Tibial artery (tissue), 4 donors: ENCODE results near the gene NFE2L2.
"Not testable (repeated sequence)": the region's sequence is repeated elsewhere in the genome, so short reads cannot be mapped to it uniquely, and the experiment has no call there.

Source experiments
- DNase-seq, 2 donors: peaks; one replicate each; pipeline ENCODE4 v3.0.0-alpha.2; 2019
- H3K27ac ChIP-seq, 2 donors: fragments of 200-600 bp; sonication (generic) in 1 of 2; 1 replicate in 1 of 2; 2 replicates in 1 of 2; pipeline ENCODE4 v1.5.1; 2018 to 2019; ENCODE audit warnings: mild to moderate bottlenecking in 1 of 2
- H3K27me3 ChIP-seq, 2 donors: fragments of 200-600 bp; sonication (generic) in 1 of 2; one replicate each; pipeline versions ENCODE4 v1.5.1 to v1.6.0; 2016 to 2019
- H3K36me3 ChIP-seq, 3 donors: fragments of 200-600 bp; sonication (generic) in 2 of 3; one replicate each; pipeline ENCODE4 v1.5.1; 2016 to 2019; ENCODE audit warnings: mild to moderate bottlenecking in 2 of 3
- H3K4me1 ChIP-seq, 4 donors: fragments of 200-600 bp; sonication (generic) in 2 of 4; 1 replicate in 3 of 4; 2 replicates in 1 of 4; pipeline ENCODE4 v1.5.1; 2016 to 2019
- H3K4me3 ChIP-seq, 2 donors: fragments of 200-600 bp; sonication (generic) in 1 of 2; 1 replicate in 1 of 2; 2 replicates in 1 of 2; pipeline ENCODE4 v1.5.1; 2018 to 2019; ENCODE audit warnings: mild to moderate bottlenecking in 2 of 2
- H3K9me3 ChIP-seq, 3 donors: fragments of 200-600 bp; sonication (generic) in 1 of 3; one replicate each; pipeline ENCODE4 v1.5.1; 2016 to 2019
- CTCF ChIP-seq, 2 experiments: fragments of 200-600 bp in 1 of 2; fragments of 450-650 bp in 1 of 2; IDR thresholded peaks; one replicate each; pipeline ENCODE4 v1.5.1; 2017 to 2019; ENCODE audit warnings: antibody characterized with exemption in 2 of 2, mild to moderate bottlenecking in 1 of 2, moderate library complexity in 1 of 2
- intact Hi-C: fragments of 100-400 bp; cut with DNase I; formaldehyde crosslinking; loops from one replicate; pipeline ENCODE4 v1.15.0; 2023; ENCODE audit warnings: low total_unique reads

Gene NFE2L2

GRCh38 chr2:177249038-177249437, 15.5 kb downstream of the NFE2L2 start:
- intact Hi-C loops = no loop called here
- Histone ChIP-seq H3K4me1 (peaks cover 5 to 98% (median 67%) of the 10 kb centered on the region in 4 donors), H3K4me3 (no peak overlapping the region), H3K36me3 (no peaks in the 10 kb centered on the region), H3K9me3 (no peaks in the 10 kb centered on the region), H3K27me3 (no peaks in the 10 kb centered on the region), H3K27ac (no peak overlapping the region)
- TF ChIP-seq CTCF (IDR thresholded peaks at IDR 0.05) = no peak
- no peak for DNase-seq

- DNase-seq = no peak
- H3K4me3 ChIP-seq = no peak overlapping the region
- no peaks in the 10 kb centered on the region for H3K27me3 ChIP-seq
- H3K9me3 ChIP-seq = no peaks in the 10 kb centered on the region
- no peaks in the 10 kb centered on the region for H3K36me3 ChIP-seq
- H3K27ac ChIP-seq = no peak overlapping the region
- no peak for TF ChIP-seq CTCF (IDR thresholded peaks at IDR 0.05)
- peaks cover 5 to 100% (median 70%) of the 10 kb centered on the region in 4 donors for H3K4me1 ChIP-seq
- intact Hi-C loops = no loop called here
Measured at GRCh38 chr2:177247693-177248262, 16.7 kb downstream of the NFE2L2 start.

- DNase-seq, H3K36me3 ChIP-seq, H3K4me3 ChIP-seq, H3K27me3 ChIP-seq, intact Hi-C loops, H3K9me3 ChIP-seq: not testable (repeated sequence)
- Histone ChIP-seq H3K27ac (peak overlapping the region in 1 of 2 donors; percentile 9), H3K4me1 (peaks cover 5 to 98% (median 69%) of the 10 kb centered on the region in 4 donors)
Measured at GRCh38 chr2:177246523-177247030, 17.9 kb downstream of the NFE2L2 start.

GRCh38 chr2:177246000-177246399, 18.5 kb downstream of the NFE2L2 start:
- DNase-seq = no peak
- no peaks in the 10 kb centered on the region for H3K9me3 ChIP-seq
- H3K27me3 ChIP-seq = no peaks in the 10 kb centered on the region
- peaks cover 5 to 98% (median 69%) of the 10 kb centered on the region in 4 donors for H3K4me1 ChIP-seq
- H3K36me3 ChIP-seq = no peaks in the 10 kb centered on the region
- H3K27ac ChIP-seq = peak overlapping the region; percentile 9 to 50
- H3K4me3 ChIP-seq = no peak overlapping the region
- intact Hi-C loops = no loop called here
- no peak for TF ChIP-seq CTCF (IDR thresholded peaks at IDR 0.05)

- Histone ChIP-seq H3K4me3 (no peak overlapping the region), H3K27ac (peak overlapping the region; percentile 50 to 78), H3K4me1 (peaks cover 5 to 98% (median 72%) of the 10 kb centered on the region in 4 donors), H3K9me3 (no peaks in the 10 kb centered on the region), H3K36me3 (no peaks in the 10 kb centered on the region), H3K27me3 (no peaks in the 10 kb centered on the region)
- DNase-seq = no peak
- intact Hi-C loops = no loop called here
- no peak for TF ChIP-seq CTCF (IDR thresholded peaks at IDR 0.05)
Measured at GRCh38 chr2:177245010-177245422, 19.5 kb downstream of the NFE2L2 start.

- intact Hi-C loops = no loop called here
- H3K4me1 ChIP-seq = peaks cover 7 to 98% (median 77%) of the 10 kb centered on the region in 4 donors
- DNase-seq = no peak
- no peaks in the 10 kb centered on the region for H3K27me3 ChIP-seq
- H3K9me3 ChIP-seq = no peaks in the 10 kb centered on the region
- H3K4me3 ChIP-seq = no peak overlapping the region
- peak overlapping the region; percentile 50 to 78 for H3K27ac ChIP-seq
- no peaks in the 10 kb centered on the region for H3K36me3 ChIP-seq
- TF ChIP-seq CTCF (IDR thresholded peaks at IDR 0.05) = no peak
Measured at GRCh38 chr2:177244244-177244771, 20.2 kb downstream of the NFE2L2 start.
